SK-N-SH (cell line): ENCODE results near the gene STMND1. TPM values are rescaled to one million over a fixed set of nuclear protein-coding genes. Genes with fewer than 3 reads are reported as not detected.

ENCODE experiments used
- CTCF ChIA-PET: fragments of 300-600, 350-600 bp; formaldehyde crosslinking; extraction: SDS; loops from one replicate; lab custom pipeline; 2021; lab: Yijun Ruan, JAX
- POLR2A ChIA-PET: fragments of 350-600 bp; sonication (Branson Sonifier 250); formaldehyde crosslinking; extraction: SDS; loops from one replicate; lab custom pipeline; 2020; ENCODE audit warnings: antibody characterized with exemption, inconsistent platforms; lab: Yijun Ruan, JAX
- DNase-seq: peaks from one replicate; pipeline ENCODE4 v3.0.0; 2012
- H2AFZ ChIP-seq: fragments of 200-600 bp; sonication (generic); 2 replicates; pipeline ENCODE4 v1.8.1; 2016; ENCODE audit warnings: antibody characterized with exemption, mild to moderate bottlenecking, low read depth
- H3F3A ChIP-seq: fragments of 200-600 bp; sonication (generic); replicated peaks from 2 replicates; pipeline ENCODE3; 2016; ENCODE audit warnings: antibody characterized with exemption, mild to moderate bottlenecking; ENCODE audit not compliant: insufficient read depth
- H3K27ac ChIP-seq, 2 experiments: fragments of 200-500 bp in 1 of 2; fragments of 200-600 bp in 1 of 2; sonication (Bioruptor generic) in 1 of 2; sonication (generic), shearing (Covaris generic) in 1 of 2; 2 replicates each; pipeline versions ENCODE4 v1.5.1 to v1.6.1; 2014 to 2016; ENCODE audit warnings: low read depth in 2 of 2, inconsistent platforms in 1 of 2, low read length in 1 of 2, mild to moderate bottlenecking in 1 of 2, mixed read lengths in 1 of 2
- H3K27me3 ChIP-seq: fragments of 200-600 bp; sonication (generic), shearing (Covaris generic); 2 replicates; pipeline ENCODE4 v1.6.1; 2016; ENCODE audit warnings: mixed run types; ENCODE audit not compliant: insufficient read depth
- H3K36me3 ChIP-seq, 2 experiments: fragments of 200-500 bp in 1 of 2; fragments of 200-600 bp in 1 of 2; sonication (Bioruptor generic) in 1 of 2; sonication (generic) in 1 of 2; replicated peaks in 1 of 2; 2 replicates each; pipeline versions ENCODE3 to v1.5.1; 2014 to 2016; ENCODE audit warnings: low read length in 1 of 2, mild to moderate bottlenecking in 1 of 2; ENCODE audit not compliant: insufficient read depth in 2 of 2, control insufficient read depth in 1 of 2
- H3K4me1 ChIP-seq, 2 experiments: fragments of 200-500 bp in 1 of 2; fragments of 200-600 bp in 1 of 2; sonication (Bioruptor generic) in 1 of 2; sonication (generic), shearing (Covaris generic) in 1 of 2; 2 replicates each; pipeline versions ENCODE4 v1.5.1 to v1.6.1; 2014 to 2016; ENCODE audit warnings: low read depth in 1 of 2, low read length in 1 of 2, mixed run types in 1 of 2; ENCODE audit not compliant: insufficient read depth in 2 of 2, control insufficient read depth in 1 of 2
- H3K4me2 ChIP-seq: fragments of 200-600 bp; sonication (generic), shearing (Covaris generic); 2 replicates; pipeline ENCODE4 v1.6.1; 2017; ENCODE audit warnings: mixed run types
- H3K4me3 ChIP-seq, 2 experiments: fragments of 200-500 bp in 1 of 2; fragments of 200-600 bp in 1 of 2; sonication (Bioruptor generic) in 1 of 2; sonication (generic), shearing (Covaris generic) in 1 of 2; 2 replicates each; pipeline versions ENCODE4 v1.5.1 to v1.8.1; 2014 to 2016; ENCODE audit warnings: low read depth in 2 of 2, inconsistent platforms in 1 of 2, low read length in 1 of 2, mild to moderate bottlenecking in 1 of 2, mixed read lengths in 1 of 2, moderate library complexity in 1 of 2
- H3K79me2 ChIP-seq: fragments of 200-600 bp; sonication (generic); 2 replicates; pipeline ENCODE4 v1.8.1; 2017; ENCODE audit warnings: mild to moderate bottlenecking; ENCODE audit not compliant: insufficient read depth
- H3K9ac ChIP-seq: fragments of 200-600 bp; sonication (generic); 2 replicates; pipeline ENCODE4 v1.6.1; 2017; ENCODE audit warnings: mixed run types
- H3K9me2 ChIP-seq: fragments of 200-600 bp; sonication (generic); 2 replicates; pipeline ENCODE4 v1.6.1; 2017; ENCODE audit warnings: mixed run types
- H3K9me3 ChIP-seq: fragments of 200-600 bp; sonication (generic); 2 replicates; pipeline ENCODE4 v1.6.1; 2017; ENCODE audit warnings: mixed run types, mild to moderate bottlenecking, moderate library complexity
- H4K20me1 ChIP-seq: fragments of 200-600 bp; sonication (generic); 2 replicates; pipeline ENCODE4 v1.6.1; 2017; ENCODE audit warnings: mild to moderate bottlenecking, mixed run types; ENCODE audit not compliant: insufficient read depth
- CHD2 ChIP-seq: fragments of 150-350 bp; IDR thresholded peaks from 2 replicates; pipeline ENCODE4 v1.6.1; 2018; ENCODE audit warnings: low read length; ENCODE audit not compliant: partially characterized antibody
- CTCF ChIP-seq: fragments of 200-600 bp; sonication (generic); IDR thresholded peaks from 2 replicates; pipeline ENCODE4 v1.6.1; 2017; ENCODE audit warnings: antibody characterized with exemption, mild to moderate bottlenecking, moderate library complexity
- EZH2phosphoT487 ChIP-seq: fragments of 200-600 bp; sonication (generic); IDR thresholded peaks from 2 replicates; pipeline ENCODE4 v1.6.1; 2017; ENCODE audit warnings: low read depth, mixed run types, mild to moderate bottlenecking, antibody characterized with exemption, moderate library complexity, borderline replicate concordance
- FOXM1 ChIP-seq: IDR thresholded peaks from 2 replicates; pipeline ENCODE4 v1.4.0; 2012; ENCODE audit warnings: low read depth, mild to moderate bottlenecking
- JUND ChIP-seq: IDR thresholded peaks from 2 replicates; pipeline ENCODE4 v1.4.0; 2012
- NRF1 ChIP-seq: IDR thresholded peaks from 2 replicates; pipeline ENCODE4 v1.6.1; 2012; ENCODE audit warnings: low read depth, mild to moderate bottlenecking, low read length
- RAD21 ChIP-seq: IDR thresholded peaks from 2 replicates; pipeline ENCODE4 v1.6.1; 2012; ENCODE audit warnings: mild to moderate bottlenecking, low read length
- SIN3A ChIP-seq: IDR thresholded peaks from 2 replicates; pipeline ENCODE4 v1.6.1; 2012; ENCODE audit warnings: low read depth, mild to moderate bottlenecking, low read length, moderate library complexity, borderline replicate concordance
- TAF1 ChIP-seq: IDR thresholded peaks from 2 replicates; pipeline ENCODE4 v1.6.1; 2012; ENCODE audit warnings: low read depth, mild to moderate bottlenecking, low read length, moderate library complexity, borderline replicate concordance
- TCF12 ChIP-seq: IDR thresholded peaks from 2 replicates; pipeline ENCODE4 v1.4.0; 2012
- TEAD4 ChIP-seq: IDR thresholded peaks from 2 replicates; pipeline ENCODE4 v1.4.0; 2012; ENCODE audit warnings: mild to moderate bottlenecking, borderline replicate concordance; ENCODE audit not compliant: insufficient read depth
- USF1 ChIP-seq: IDR thresholded peaks from 2 replicates; pipeline ENCODE4 v1.4.0; 2012; ENCODE audit warnings: low read depth, borderline replicate concordance
- YY1 ChIP-seq: IDR thresholded peaks from 2 replicates; pipeline ENCODE4 v1.4.0; 2012; ENCODE audit warnings: low read depth, mild to moderate bottlenecking
- WGBS: methylation state at CpG from one replicate; pipeline ENCODE4 v1.1.6; 2017; ENCODE audit warnings: low lambda C conversion rate; 5-methylcytosine and 5-hydroxymethylcytosine counted together
- polyA plus RNA-seq, 3 experiments: library from polyadenylated mRNA; depleted of rRNA; stranded (reverse); fragments of >200 nt; gene quantifications; 2 replicates each; pipeline ENCODE4 v1.2.3, GENCODE V29; 2012

The STMND1 gene
- polyA plus RNA-seq, 1 of the 3 experiments (the other 2 are of a cell fraction), result not detected

- Histone ChIP-seq H3K27ac (peak overlapping the region in 1 of 2 experiments; percentile 15; a peak in 1 of 4 replicates), H4K20me1 (no peaks in the 10 kb centered on the region), H3K4me1 (peaks cover 0 to 11% of the 10 kb centered on the region in 2 experiments; a peak in 1 of 4 replicates), H2AFZ (peak overlapping the region; percentile 70; the same call in 1 of the 2 replicates), H3K4me3 (no peak overlapping the region), H3K9ac (no peak overlapping the region), H3K9me3 (no peaks in the 10 kb centered on the region), H3F3A (peaks cover 8% of the 10 kb centered on the region), H3K36me3 (no peaks in the 10 kb centered on the region), H3K27me3 (no peaks in the 10 kb centered on the region), H3K4me2 (no peak overlapping the region), H3K79me2 (no peaks in the 10 kb centered on the region), H3K9me2 (no peaks in the 10 kb centered on the region)
- TF ChIP-seq TCF12 (no peak), CTCF (no peak), TAF1 (no peak), FOXM1 (no peak), YY1 (no peak), USF1 (no peak), SIN3A (no peak), TEAD4 (no peak), EZH2phosphoT487 (no peak), CHD2 (no peak), RAD21 (no peak)
- no peak for DNase-seq
- ChIA-PET POLR2A (no interaction called here), CTCF (interaction anchor here (0.6 kb wide), 1 partner anchor 883 kb away, joined by 3 read pairs; no protein-coding TSS in a partner anchor)
- 65% methylated on average over 5 of the region's 5 CpGs for WGBS
Observed at GRCh38 chr6:17081860-17082508, 19.9 kb upstream of the STMND1 start.

GRCh38 chr6:17083397-17083796 lies 18.5 kb upstream of the STMND1 start:
- Histone ChIP-seq H3K9me2 (no peaks in the 10 kb centered on the region), H3K36me3 (no peaks in the 10 kb centered on the region), H3K4me1 (peaks cover 0 to 11% of the 10 kb centered on the region in 2 experiments; a peak in 1 of 4 replicates), H3K27me3 (no peaks in the 10 kb centered on the region), H3F3A (peaks cover 8% of the 10 kb centered on the region)
- TF ChIP-seq JUND (no peak), NRF1 (no peak)
- TF ChIP-seq, all 33 proteins: peak for 0
- no peak overlapping the region for H2AFZ ChIP-seq
- H3K27ac ChIP-seq, result no peak overlapping the region
- whole genome bisulfite sequencing, result 84% methylated on average over 3 of the region's 3 CpGs
- no peaks in the 10 kb centered on the region for H3K79me2 ChIP-seq
- ChIA-PET CTCF (interaction anchor here (1.3 kb wide), 1 partner anchor 118 kb away, joined by 3 read pairs; no protein-coding TSS in a partner anchor), POLR2A (no interaction called here)
- no peak overlapping the region for H3K9ac ChIP-seq
- no peaks in the 10 kb centered on the region for H3K9me3 ChIP-seq
- no peaks in the 10 kb centered on the region for H4K20me1 ChIP-seq
- DNase-seq, result no peak
- H3K4me3 ChIP-seq, result no peak overlapping the region
- no peak overlapping the region for H3K4me2 ChIP-seq
